HEK293 (cell line): ENCODE measurements around the gene ALG5.

Experiments
- CTCF ChIA-PET: fragments of 350-600 bp; formaldehyde crosslinking; extraction: SDS; loops from one replicate; lab custom pipeline; 2021; ENCODE audit warnings: antibody characterized with exemption; lab: Yijun Ruan, JAX
- POLR2A ChIA-PET: fragments of 300-600 bp; formaldehyde crosslinking; extraction: SDS; loops from one replicate; lab custom pipeline; 2020; ENCODE audit warnings: antibody characterized with exemption, inconsistent platforms; lab: Yijun Ruan, JAX
- H3K27ac ChIP-seq: fragments of 200-500 bp; sonication (Bioruptor generic); 2 replicates; pipeline ENCODE4 v1.5.1; 2014; ENCODE audit warnings: low read depth, low read length, control low read depth, inconsistent platforms; ENCODE audit errors: extremely low read depth
- H3K36me3 ChIP-seq, 2 experiments: fragments of 200-500 bp in 1 of 2; sonication (Bioruptor generic) in 1 of 2; 1 replicate in 1 of 2; 2 replicates in 1 of 2; pipeline ENCODE4 v1.5.1; 2014 to 2017; ENCODE audit warnings: inconsistent platforms in 2 of 2, low read length in 2 of 2; ENCODE audit not compliant: control insufficient read depth in 2 of 2, insufficient read depth in 1 of 2
- H3K4me1 ChIP-seq: fragments of 200-500 bp; sonication (Bioruptor generic); 2 replicates; pipeline ENCODE4 v1.5.1; 2014; ENCODE audit warnings: mild to moderate bottlenecking, low read length, inconsistent platforms; ENCODE audit not compliant: control insufficient read depth, insufficient read depth
- H3K4me3 ChIP-seq: 2 replicates; pipeline ENCODE4 v1.5.1; 2011; ENCODE audit warnings: low read depth, mild to moderate bottlenecking, control low read depth, low read length, moderate library complexity
- H3K9me3 ChIP-seq: fragments of 200-500 bp; sonication (Bioruptor generic); 2 replicates; pipeline ENCODE4 v1.5.1; 2014; ENCODE audit warnings: low read depth, low read length, inconsistent platforms; ENCODE audit not compliant: control insufficient read depth, insufficient read depth
- BCL11A ChIP-seq: fragments of 450-650 bp; formaldehyde crosslinking; IDR thresholded peaks from 2 replicates; pipeline ENCODE4 v1.5.1; 2016; ENCODE audit warnings: low read depth, missing biosample characterization, missing genetic modification characterization
- GFI1B ChIP-seq: fragments of 450-650 bp; formaldehyde crosslinking; IDR thresholded peaks from 2 replicates; pipeline ENCODE4 v1.5.1; 2016; ENCODE audit warnings: missing biosample characterization, missing genetic modification characterization
- GLI2 ChIP-seq: fragments of 450-650 bp; formaldehyde crosslinking; IDR thresholded peaks from 2 replicates; pipeline ENCODE4; 2017; ENCODE audit warnings: missing biosample characterization, missing genetic modification characterization, low read depth, borderline replicate concordance
- GLIS2 ChIP-seq: fragments of 450-650 bp; formaldehyde crosslinking; IDR thresholded peaks from 2 replicates; pipeline ENCODE4 v1.5.1; 2016; ENCODE audit warnings: missing biosample characterization, missing genetic modification characterization
- HOXC10 ChIP-seq: sonication (generic); formaldehyde crosslinking; IDR thresholded peaks from 2 replicates; pipeline ENCODE4 v1.8.1; 2023; ENCODE audit warnings: mild to moderate bottlenecking, missing genetic modification reagents
- SETDB1 ChIP-seq: IDR thresholded peaks from one replicate; pipeline ENCODE4 v1.6.1; 2017; ENCODE audit warnings: mild to moderate bottlenecking, low read length, moderate library complexity, mixed read lengths; ENCODE audit not compliant: insufficient read length
- ZBTB17 ChIP-seq: fragments of 450-650 bp; formaldehyde crosslinking; IDR thresholded peaks from 2 replicates; pipeline ENCODE4 v1.5.1; 2016; ENCODE audit warnings: missing biosample characterization, missing genetic modification characterization
- ZFP41 ChIP-seq: fragments of 450-650 bp; formaldehyde crosslinking; IDR thresholded peaks from 2 replicates; pipeline ENCODE4 v1.5.1; 2016; ENCODE audit warnings: missing biosample characterization, missing genetic modification characterization, borderline replicate concordance
- ZNF10 ChIP-seq: fragments of 450-650 bp; formaldehyde crosslinking; IDR thresholded peaks from 2 replicates; pipeline ENCODE4 v1.5.1; 2017; ENCODE audit warnings: missing biosample characterization, missing genetic modification characterization
- ZNF112 ChIP-seq: fragments of 450-650 bp; formaldehyde crosslinking; IDR thresholded peaks from 2 replicates; pipeline ENCODE4 v1.5.0; 2017; ENCODE audit warnings: missing biosample characterization, missing genetic modification characterization
- ZNF16 ChIP-seq: fragments of 450-650 bp; formaldehyde crosslinking; IDR thresholded peaks from 2 replicates; pipeline ENCODE4 v1.5.1; 2016; ENCODE audit warnings: low read depth, missing biosample characterization, missing genetic modification characterization
- ZNF2 ChIP-seq: fragments of 450-650 bp; formaldehyde crosslinking; IDR thresholded peaks from 2 replicates; pipeline ENCODE4 v1.5.1; 2016; ENCODE audit warnings: missing biosample characterization, missing genetic modification characterization
- ZNF221 ChIP-seq: fragments of 450-650 bp; formaldehyde crosslinking; IDR thresholded peaks from 2 replicates; pipeline ENCODE4 v1.5.1; 2017; ENCODE audit warnings: missing biosample characterization, missing genetic modification characterization, borderline replicate concordance
- ZNF292 ChIP-seq: fragments of 450-650 bp; formaldehyde crosslinking; IDR thresholded peaks from 2 replicates; pipeline ENCODE4 v1.5.1; 2016; ENCODE audit warnings: low read depth, missing biosample characterization, missing genetic modification characterization, borderline replicate concordance
- ZNF394 ChIP-seq: fragments of 450-650 bp; formaldehyde crosslinking; IDR thresholded peaks from 2 replicates; pipeline ENCODE4 v1.5.1; 2016; ENCODE audit warnings: missing biosample characterization, missing genetic modification characterization, mild to moderate bottlenecking, moderate library complexity, borderline replicate concordance
- ZNF433 ChIP-seq: fragments of 450-650 bp; formaldehyde crosslinking; IDR thresholded peaks from 2 replicates; pipeline ENCODE4 v1.5.1; 2016; ENCODE audit warnings: missing biosample characterization, missing genetic modification characterization, low read depth
- ZNF747 ChIP-seq: fragments of 450-650 bp; formaldehyde crosslinking; IDR thresholded peaks from 2 replicates; pipeline ENCODE4 v1.5.1; 2016; ENCODE audit warnings: missing biosample characterization, missing genetic modification characterization
- ZNF76 ChIP-seq: fragments of 450-650 bp; formaldehyde crosslinking; IDR thresholded peaks from 2 replicates; pipeline ENCODE4; 2016; ENCODE audit warnings: low read depth, missing biosample characterization, missing genetic modification characterization, borderline replicate concordance
- TF ChIP-seq, protein P1 (sequence below): fragments of 450-650 bp; formaldehyde crosslinking; IDR thresholded peaks from 2 replicates; pipeline ENCODE4 v1.5.1; 2016; ENCODE audit warnings: missing biosample characterization, missing genetic modification characterization
- TF ChIP-seq, protein P2 (sequence below): fragments of 450-650 bp; formaldehyde crosslinking; IDR thresholded peaks from 2 replicates; pipeline ENCODE4 v1.5.1; 2016; ENCODE audit warnings: missing biosample characterization, missing genetic modification characterization, borderline replicate concordance
- TF ChIP-seq, protein P3 (sequence below): fragments of 450-650 bp; formaldehyde crosslinking; IDR thresholded peaks from 2 replicates; pipeline ENCODE4 v1.5.1; 2017; ENCODE audit warnings: missing biosample characterization, missing genetic modification characterization
- TF ChIP-seq, protein P4 (sequence below): fragments of 450-650 bp; formaldehyde crosslinking; IDR thresholded peaks from 2 replicates; pipeline ENCODE4 v1.5.1; 2016; ENCODE audit warnings: missing biosample characterization, missing genetic modification characterization
- TF ChIP-seq, protein P5 (sequence below): fragments of 450-650 bp; formaldehyde crosslinking; IDR thresholded peaks from 2 replicates; pipeline ENCODE4 v1.5.1; 2016; ENCODE audit warnings: missing biosample characterization, missing genetic modification characterization
- TF ChIP-seq, protein P6 (sequence below): fragments of 450-650 bp; formaldehyde crosslinking; IDR thresholded peaks from 2 replicates; pipeline ENCODE4 v1.5.1; 2016; ENCODE audit warnings: missing biosample characterization, missing genetic modification characterization, low read depth

Gene ALG5

DNA sequence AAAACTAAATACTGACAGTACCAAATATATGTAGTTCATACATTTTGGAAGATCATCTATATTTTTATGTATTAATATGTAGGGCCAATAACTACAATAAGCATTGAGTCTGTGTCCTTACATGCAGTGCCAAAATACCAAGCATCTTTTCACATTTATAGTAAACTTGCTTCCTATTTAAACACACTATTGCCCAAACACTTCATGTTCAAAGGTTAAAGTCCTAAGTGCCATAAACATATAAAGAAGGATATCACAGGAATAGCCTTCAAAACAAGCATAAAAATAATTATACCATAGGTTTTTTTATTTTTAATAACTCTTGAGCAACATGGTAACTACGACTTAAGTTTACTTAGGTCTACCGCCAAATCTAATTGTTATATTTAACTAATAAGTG lies 28.5 kb upstream of the ALG5 start:
- peaks cover 73 to 74% of the 10 kb centered on the region in 2 experiments for H3K36me3 ChIP-seq
- H3K4me3 ChIP-seq: no peak overlapping the region
- no peak for TF ChIP-seq ZNF10 (tag by site-specific recombination)
- no peak for TF ChIP-seq ZNF292
- no peak for TF ChIP-seq ZNF16 (tag by site-specific recombination)
- no peak for TF ChIP-seq HOXC10 (CRISPR knock-in tag)
- ChIA-PET POLR2A (no interaction called here), CTCF (interaction anchor here (0.6 kb wide), 1 partner anchor 210 kb away, joined by 4 read pairs; no protein-coding TSS in a partner anchor)
- no peaks in the 10 kb centered on the region for H3K9me3 ChIP-seq
- H3K27ac ChIP-seq: no peak overlapping the region
- H3K4me1 ChIP-seq: no peaks in the 10 kb centered on the region

DNA sequence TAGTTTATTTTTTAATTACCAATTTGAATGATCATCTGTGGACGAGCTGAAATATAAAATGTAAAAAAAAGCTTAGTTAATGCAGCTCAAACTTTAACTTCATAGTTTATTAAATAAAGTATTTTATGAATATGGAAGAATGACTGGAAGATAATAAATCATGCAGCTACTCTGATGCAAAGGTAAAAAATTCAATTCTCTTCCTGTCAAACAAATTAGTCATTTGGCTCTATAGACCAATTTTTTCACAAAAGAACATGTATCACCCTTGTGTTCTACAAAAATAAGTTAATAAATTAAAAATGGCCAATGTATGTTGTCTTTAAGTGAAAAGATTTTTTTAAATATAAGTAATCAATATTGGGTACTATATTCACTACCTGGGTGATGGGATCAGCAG lies 27.6 kb upstream of the ALG5 start:
- H3K4me1 ChIP-seq: no peaks in the 10 kb centered on the region
- no peak for TF ChIP-seq GFI1B (tag by site-specific recombination)
- TF ChIP-seq, protein P1, sequence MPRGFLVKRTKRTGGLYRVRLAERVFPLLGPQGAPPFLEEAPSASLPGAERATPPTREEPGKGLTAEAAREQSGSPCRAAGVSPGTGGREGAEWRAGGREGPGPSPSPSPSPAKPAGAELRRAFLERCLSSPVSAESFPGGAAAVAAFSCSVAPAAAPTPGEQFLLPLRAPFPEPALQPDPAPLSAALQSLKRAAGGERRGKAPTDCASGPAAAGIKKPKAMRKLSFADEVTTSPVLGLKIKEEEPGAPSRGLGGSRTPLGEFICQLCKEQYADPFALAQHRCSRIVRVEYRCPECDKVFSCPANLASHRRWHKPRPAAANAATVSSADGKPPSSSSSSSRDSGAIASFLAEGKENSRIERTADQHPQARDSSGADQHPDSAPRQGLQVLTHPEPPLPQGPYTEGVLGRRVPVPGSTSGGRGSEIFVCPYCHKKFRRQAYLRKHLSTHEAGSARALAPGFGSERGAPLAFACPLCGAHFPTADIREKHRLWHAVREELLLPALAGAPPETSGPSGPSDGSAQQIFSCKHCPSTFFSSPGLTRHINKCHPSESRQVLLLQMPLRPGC (tag by site-specific recombination): no peak
- TF ChIP-seq, protein P2, sequence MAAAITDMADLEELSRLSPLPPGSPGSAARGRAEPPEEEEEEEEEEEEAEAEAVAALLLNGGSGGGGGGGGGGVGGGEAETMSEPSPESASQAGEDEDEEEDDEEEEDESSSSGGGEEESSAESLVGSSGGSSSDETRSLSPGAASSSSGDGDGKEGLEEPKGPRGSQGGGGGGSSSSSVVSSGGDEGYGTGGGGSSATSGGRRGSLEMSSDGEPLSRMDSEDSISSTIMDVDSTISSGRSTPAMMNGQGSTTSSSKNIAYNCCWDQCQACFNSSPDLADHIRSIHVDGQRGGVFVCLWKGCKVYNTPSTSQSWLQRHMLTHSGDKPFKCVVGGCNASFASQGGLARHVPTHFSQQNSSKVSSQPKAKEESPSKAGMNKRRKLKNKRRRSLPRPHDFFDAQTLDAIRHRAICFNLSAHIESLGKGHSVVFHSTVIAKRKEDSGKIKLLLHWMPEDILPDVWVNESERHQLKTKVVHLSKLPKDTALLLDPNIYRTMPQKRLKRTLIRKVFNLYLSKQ (tag by site-specific recombination): no peak
- no peak for TF ChIP-seq ZBTB17
- TF ChIP-seq ZFP41 (tag by site-specific recombination): no peak
- TF ChIP-seq, protein P3, sequence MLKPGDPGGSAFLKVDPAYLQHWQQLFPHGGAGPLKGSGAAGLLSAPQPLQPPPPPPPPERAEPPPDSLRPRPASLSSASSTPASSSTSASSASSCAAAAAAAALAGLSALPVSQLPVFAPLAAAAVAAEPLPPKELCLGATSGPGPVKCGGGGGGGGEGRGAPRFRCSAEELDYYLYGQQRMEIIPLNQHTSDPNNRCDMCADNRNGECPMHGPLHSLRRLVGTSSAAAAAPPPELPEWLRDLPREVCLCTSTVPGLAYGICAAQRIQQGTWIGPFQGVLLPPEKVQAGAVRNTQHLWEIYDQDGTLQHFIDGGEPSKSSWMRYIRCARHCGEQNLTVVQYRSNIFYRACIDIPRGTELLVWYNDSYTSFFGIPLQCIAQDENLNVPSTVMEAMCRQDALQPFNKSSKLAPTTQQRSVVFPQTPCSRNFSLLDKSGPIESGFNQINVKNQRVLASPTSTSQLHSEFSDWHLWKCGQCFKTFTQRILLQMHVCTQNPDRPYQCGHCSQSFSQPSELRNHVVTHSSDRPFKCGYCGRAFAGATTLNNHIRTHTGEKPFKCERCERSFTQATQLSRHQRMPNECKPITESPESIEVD (tag by site-specific recombination): no peak
- no peak for TF ChIP-seq ZNF76 (tag by site-specific recombination)
- H3K27ac ChIP-seq: no peak overlapping the region
- ChIA-PET CTCF (no interaction called here), POLR2A (no interaction called here)
- H3K9me3 ChIP-seq: no peaks in the 10 kb centered on the region
- no peak overlapping the region for H3K4me3 ChIP-seq
- H3K36me3 ChIP-seq: peaks cover 73% of the 10 kb centered on the region in 2 experiments

DNA sequence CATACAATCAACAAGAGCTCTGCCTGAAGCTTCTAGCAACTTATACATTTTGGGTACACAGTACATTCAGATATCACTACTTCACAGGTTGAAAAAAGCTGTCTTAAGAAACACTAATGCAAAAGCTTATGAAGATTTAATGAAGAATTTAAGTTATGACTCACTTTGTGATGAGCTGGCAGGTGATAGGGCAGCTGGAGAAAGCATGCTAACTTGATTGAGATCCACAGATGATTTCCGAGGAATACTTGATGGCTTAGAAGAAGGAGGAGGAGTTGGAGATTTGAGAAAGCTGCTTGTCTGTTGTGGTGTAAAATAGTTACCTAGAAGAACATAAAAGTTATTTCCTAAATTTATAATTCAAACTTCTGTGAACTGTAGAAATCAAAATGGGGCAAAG lies 24.7 kb upstream of the ALG5 start:
- Histone ChIP-seq H3K4me3 (no peak overlapping the region), H3K4me1 (no peaks in the 10 kb centered on the region), H3K36me3 (peaks cover 56 to 73% of the 10 kb centered on the region in 2 experiments), H3K9me3 (no peaks in the 10 kb centered on the region), H3K27ac (no peak overlapping the region)
- POLR2A ChIA-PET: no interaction called here
- CTCF ChIA-PET: interaction anchor here (0.5 kb wide), 1 partner anchor 61 kb away, joined by 3 read pairs; no protein-coding TSS in a partner anchor
- TF ChIP-seq ZNF747 (tag by site-specific recombination): no peak
- TF ChIP-seq ZNF433 (tag by site-specific recombination): no peak
- TF ChIP-seq BCL11A (tag by site-specific recombination): no peak
- TF ChIP-seq, protein P4, sequence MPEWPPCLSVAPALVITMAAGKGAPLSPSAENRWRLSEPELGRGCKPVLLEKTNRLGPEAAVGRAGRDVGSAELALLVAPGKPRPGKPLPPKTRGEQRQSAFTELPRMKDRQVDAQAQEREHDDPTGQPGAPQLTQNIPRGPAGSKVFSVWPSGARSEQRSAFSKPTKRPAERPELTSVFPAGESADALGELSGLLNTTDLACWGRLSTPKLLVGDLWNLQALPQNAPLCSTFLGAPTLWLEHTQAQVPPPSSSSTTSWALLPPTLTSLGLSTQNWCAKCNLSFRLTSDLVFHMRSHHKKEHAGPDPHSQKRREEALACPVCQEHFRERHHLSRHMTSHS (tag by site-specific recombination): no peak
- TF ChIP-seq GLI2 (tag by site-specific recombination): no peak
- no peak for TF ChIP-seq SETDB1
- TF ChIP-seq HOXC10 (CRISPR knock-in tag): no peak
- TF ChIP-seq ZNF2: no peak
- TF ChIP-seq, protein P5, sequence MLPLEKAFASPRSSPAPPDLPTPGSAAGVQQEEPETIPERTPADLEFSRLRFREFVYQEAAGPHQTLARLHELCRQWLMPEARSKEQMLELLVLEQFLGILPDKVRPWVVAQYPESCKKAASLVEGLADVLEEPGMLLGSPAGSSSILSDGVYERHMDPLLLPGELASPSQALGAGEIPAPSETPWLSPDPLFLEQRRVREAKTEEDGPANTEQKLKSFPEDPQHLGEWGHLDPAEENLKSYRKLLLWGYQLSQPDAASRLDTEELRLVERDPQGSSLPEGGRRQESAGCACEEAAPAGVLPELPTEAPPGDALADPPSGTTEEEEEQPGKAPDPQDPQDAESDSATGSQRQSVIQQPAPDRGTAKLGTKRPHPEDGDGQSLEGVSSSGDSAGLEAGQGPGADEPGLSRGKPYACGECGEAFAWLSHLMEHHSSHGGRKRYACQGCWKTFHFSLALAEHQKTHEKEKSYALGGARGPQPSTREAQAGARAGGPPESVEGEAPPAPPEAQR (tag by site-specific recombination): no peak
- TF ChIP-seq ZNF112: no peak
- TF ChIP-seq GLIS2 (tag by site-specific recombination): no peak
- TF ChIP-seq, protein P6, sequence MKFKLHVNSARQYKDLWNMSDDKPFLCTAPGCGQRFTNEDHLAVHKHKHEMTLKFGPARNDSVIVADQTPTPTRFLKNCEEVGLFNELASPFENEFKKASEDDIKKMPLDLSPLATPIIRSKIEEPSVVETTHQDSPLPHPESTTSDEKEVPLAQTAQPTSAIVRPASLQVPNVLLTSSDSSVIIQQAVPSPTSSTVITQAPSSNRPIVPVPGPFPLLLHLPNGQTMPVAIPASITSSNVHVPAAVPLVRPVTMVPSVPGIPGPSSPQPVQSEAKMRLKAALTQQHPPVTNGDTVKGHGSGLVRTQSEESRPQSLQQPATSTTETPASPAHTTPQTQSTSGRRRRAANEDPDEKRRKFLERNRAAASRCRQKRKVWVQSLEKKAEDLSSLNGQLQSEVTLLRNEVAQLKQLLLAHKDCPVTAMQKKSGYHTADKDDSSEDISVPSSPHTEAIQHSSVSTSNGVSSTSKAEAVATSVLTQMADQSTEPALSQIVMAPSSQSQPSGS (tag by site-specific recombination): no peak
- TF ChIP-seq ZNF221 (tag by site-specific recombination): no peak
- no peak for TF ChIP-seq ZNF394 (tag by site-specific recombination)
